ENCODE measurements around the gene MBP. TPM values are rescaled to one million over a fixed set of nuclear protein-coding genes. Genes with fewer than 3 reads are reported as not detected.

Gene MBP
- total and polyA plus RNA-seq, 8 donors, result 6.3 to 33.5 (median 20.7) TPM

GRCh38 chr18:77165503-77166188 is 33.1 kb upstream of the MBP start:
- WGBS, 2 donors, result 77% methylated on average over 19 of the region's 19 CpGs

GRCh38 chr18:77164763-77165485 is 32.3 kb upstream of the MBP start:
- no peaks in the 10 kb centered on the region for H3K4me1 ChIP-seq
- FAIRE-seq (no peak), DNase-seq (no peak), ATAC-seq (no peak)
- H3K27ac ChIP-seq, result no peak overlapping the region
- WGBS, 2 donors, result 84 to 86% methylated on average over 20 of the region's 20 CpGs
- no peaks in the 10 kb centered on the region for H3K9me3 ChIP-seq
- H3K4me3 ChIP-seq, result no peak overlapping the region
- H3K27me3 ChIP-seq, result no peaks in the 10 kb centered on the region
- no peaks in the 10 kb centered on the region for H3K36me3 ChIP-seq
- TF ChIP-seq CTCF (IDR thresholded peaks at IDR 0.05), result no peak
- intact Hi-C loops (cut with DNase I), result no loop called here

More at GRCh38 chr18:77165503-77166188, 33.1 kb upstream of the MBP start:
- Histone ChIP-seq H3K9me3 (no peaks in the 10 kb centered on the region), H3K36me3 (no peaks in the 10 kb centered on the region), H3K4me1 (no peaks in the 10 kb centered on the region), H3K27me3 (no peaks in the 10 kb centered on the region), H3K4me3 (no peak overlapping the region), H3K27ac (no peak overlapping the region)
- ATAC-seq (peak in 3 of 4 donors; percentile 21 to 53 (median 33)), FAIRE-seq (no peak), DNase-seq (no peak)
- TF ChIP-seq CTCF (IDR thresholded peaks at IDR 0.05), result no peak
- intact Hi-C loops (cut with DNase I), result no loop called here

- intact Hi-C loops (cut with DNase I), result no loop called here
- H3K27me3 ChIP-seq, result no peaks in the 10 kb centered on the region
- TF ChIP-seq CTCF (IDR thresholded peaks at IDR 0.05), result no peak
- H3K4me3 ChIP-seq, result no peak overlapping the region
- no peaks in the 10 kb centered on the region for H3K36me3 ChIP-seq
- ATAC-seq, result no peak
- H3K27ac ChIP-seq, result no peak overlapping the region
- no peak for FAIRE-seq
- H3K9me3 ChIP-seq, result no peaks in the 10 kb centered on the region
- 84 to 91% methylated on average over 13 of the region's 13 CpGs for WGBS, 2 donors
- no peaks in the 10 kb centered on the region for H3K4me1 ChIP-seq
- DNase-seq, result no peak
Measured at GRCh38 chr18:77164026-77164425, 31.4 kb upstream of the MBP start.

GRCh38 chr18:77162580-77162979 is 30.0 kb upstream of the MBP start:
- ATAC-seq (no peak), DNase-seq (no peak), FAIRE-seq (no peak)
- no peak for TF ChIP-seq CTCF (IDR thresholded peaks at IDR 0.05)
- no peaks in the 10 kb centered on the region for H3K36me3 ChIP-seq
- no peaks in the 10 kb centered on the region for H3K27me3 ChIP-seq
- H3K4me1 ChIP-seq, result no peaks in the 10 kb centered on the region
- H3K27ac ChIP-seq, result no peak overlapping the region
- H3K4me3 ChIP-seq, result no peak overlapping the region
- intact Hi-C loops (cut with DNase I), result no loop called here
- no peaks in the 10 kb centered on the region for H3K9me3 ChIP-seq
- 78 to 85% methylated on average over 8 of the region's 8 CpGs for WGBS, 2 donors

GRCh38 chr18:77161961-77162360 is 29.4 kb upstream of the MBP start:
- FAIRE-seq, result no peak
- 61 to 70% methylated on average over 5 of the region's 5 CpGs for WGBS, 2 donors

More at GRCh38 chr18:77161961-77162360, 29.4 kb upstream of the MBP start:
- TF ChIP-seq CTCF (IDR thresholded peaks at IDR 0.05), result no peak
- intact Hi-C loops (cut with DNase I), result no loop called here
- DNase-seq, result no peak
- Histone ChIP-seq H3K27ac (no peak overlapping the region), H3K9me3 (no peaks in the 10 kb centered on the region), H3K4me3 (no peak overlapping the region), H3K36me3 (no peaks in the 10 kb centered on the region), H3K27me3 (no peaks in the 10 kb centered on the region), H3K4me1 (no peaks in the 10 kb centered on the region)
- no peak for ATAC-seq
